GM18951 (cell line): ENCODE measurements around the gene GPR62.

Experiments
- POLR2A ChIP-seq: IDR thresholded peaks from 4 replicates; pipeline ENCODE4 v1.6.1; 2011; ENCODE audit warnings: mild to moderate bottlenecking; ENCODE audit not compliant: insufficient read length, insufficient read depth; ENCODE audit errors: extremely low read depth
- in situ Hi-C: fragments of 300-500 bp; cut with MboI; formaldehyde crosslinking; loops from one replicate; pipeline ENCODE4 v1.12.0; 2022; ENCODE audit warnings: low sequenced_read_pairs, mixed read lengths, inconsistent platforms; ENCODE audit not compliant: unreplicated experiment

Gene GPR62

GRCh38 chr3:51943451-51944391, 11.5 kb upstream of the GPR62 start:
- in situ Hi-C loops = no loop called here
- TF ChIP-seq POLR2A = no peak

- in situ Hi-C loops = no loop called here
- no peak for TF ChIP-seq POLR2A
Observed at GRCh38 chr3:51944451-51945021, 10.6 kb upstream of the GPR62 start.

- no peak for TF ChIP-seq POLR2A
- in situ Hi-C loops = no loop called here
Observed at GRCh38 chr3:51945031-51945840, 9.9 kb upstream of the GPR62 start.

- no peak for TF ChIP-seq POLR2A
- in situ Hi-C loops = no loop called here
Observed at GRCh38 chr3:51945926-51946705, 9.1 kb upstream of the GPR62 start.

GRCh38 chr3:51946796-51947195, 8.4 kb upstream of the GPR62 start:
- in situ Hi-C loops = no loop called here
- TF ChIP-seq POLR2A = no peak

GRCh38 chr3:51947215-51947900, 7.8 kb upstream of the GPR62 start:
- in situ Hi-C loops = no loop called here
- no peak for TF ChIP-seq POLR2A

- TF ChIP-seq POLR2A = no peak
- in situ Hi-C loops = no loop called here
Observed at GRCh38 chr3:51948016-51948580, 7.1 kb upstream of the GPR62 start.

GRCh38 chr3:51949121-51949520, 6.1 kb upstream of the GPR62 start:
- in situ Hi-C loops = no loop called here
- no peak for TF ChIP-seq POLR2A

GRCh38 chr3:51950899-51951298, 4.3 kb upstream of the GPR62 start:
- in situ Hi-C loops = no loop called here
- no peak for TF ChIP-seq POLR2A

- in situ Hi-C loops = no loop called here
- no peak for TF ChIP-seq POLR2A
Observed at GRCh38 chr3:51953445-51953844, 1.7 kb upstream of the GPR62 start.

- no peak for TF ChIP-seq POLR2A
- in situ Hi-C loops = no loop called here
Observed at GRCh38 chr3:51954105-51954504, 1.1 kb upstream of the GPR62 start.

- in situ Hi-C loops = no loop called here
- TF ChIP-seq POLR2A = no peak
Observed at GRCh38 chr3:51954713-51955112, 468 bp upstream of the GPR62 start.
